ENCODE measurements around the gene ASB16. TPM values are rescaled to one million over a fixed set of nuclear protein-coding genes. Genes with fewer than 3 reads are reported as not detected.
A peak's percentile ranks its signal among the peaks of the same experiment; 100 is the strongest.

ASB16 gene
- total and polyA plus RNA-seq, 9 of the 15 experiments (the other 6 are each of a cell fraction or from before 2014, with no cell fraction given): 0.03 to 0.07 TPM; not detected in 7

DNA sequence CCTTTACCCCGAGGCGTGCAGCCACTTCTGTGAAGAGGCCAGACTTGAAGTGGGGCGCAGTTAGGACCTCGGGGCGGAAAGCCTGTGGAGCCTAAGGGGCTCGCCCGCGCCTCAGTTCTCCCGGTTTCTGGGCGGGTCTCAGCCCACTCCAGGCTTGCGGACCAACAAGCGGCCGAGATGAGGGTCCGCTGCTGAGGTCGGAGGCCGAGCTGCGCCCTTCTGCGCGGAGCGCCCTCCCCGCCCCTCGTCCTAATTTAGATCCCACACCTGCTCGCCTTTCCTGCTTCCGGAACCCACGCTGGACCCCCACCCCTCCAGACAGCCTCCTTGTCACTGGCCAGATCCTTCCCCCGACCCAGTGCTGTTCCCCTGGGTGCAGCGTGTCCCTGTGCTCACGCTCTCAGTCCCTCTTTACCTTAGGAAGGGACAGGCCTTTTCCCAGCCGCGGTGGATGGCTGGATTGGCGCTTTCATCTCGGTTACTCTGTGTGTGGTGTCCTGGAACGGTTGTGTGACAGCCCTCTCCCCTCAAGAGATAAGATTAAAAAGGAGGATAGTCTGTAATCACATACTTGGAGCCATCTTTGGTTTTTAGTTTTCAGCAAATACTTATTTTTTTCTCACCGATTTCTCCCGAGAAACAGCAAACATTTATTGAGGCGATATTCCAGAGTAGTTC is 30.1 kb downstream of the ASB16 start (continued):
- TF ChIP-seq MLX (CRISPR knock-in tag; conservative IDR thresholded peaks at IDR 0.05): 0 out of 4 replicates have a peak, but pooled peaks of 1 of the 2 experiments have one; percentile 70
- TF ChIP-seq FUS (optimal IDR thresholded peaks at IDR 0.05; ENCODE audit: low read depth, low read length): no peak
- TF ChIP-seq MED1 (CRISPR knock-in tag; IDR thresholded peaks at IDR 0.05; ENCODE audit: borderline replicate concordance): 0 out of 2 replicates have a peak, but pooled peaks have one; percentile 63
- TF ChIP-seq, protein P1, sequence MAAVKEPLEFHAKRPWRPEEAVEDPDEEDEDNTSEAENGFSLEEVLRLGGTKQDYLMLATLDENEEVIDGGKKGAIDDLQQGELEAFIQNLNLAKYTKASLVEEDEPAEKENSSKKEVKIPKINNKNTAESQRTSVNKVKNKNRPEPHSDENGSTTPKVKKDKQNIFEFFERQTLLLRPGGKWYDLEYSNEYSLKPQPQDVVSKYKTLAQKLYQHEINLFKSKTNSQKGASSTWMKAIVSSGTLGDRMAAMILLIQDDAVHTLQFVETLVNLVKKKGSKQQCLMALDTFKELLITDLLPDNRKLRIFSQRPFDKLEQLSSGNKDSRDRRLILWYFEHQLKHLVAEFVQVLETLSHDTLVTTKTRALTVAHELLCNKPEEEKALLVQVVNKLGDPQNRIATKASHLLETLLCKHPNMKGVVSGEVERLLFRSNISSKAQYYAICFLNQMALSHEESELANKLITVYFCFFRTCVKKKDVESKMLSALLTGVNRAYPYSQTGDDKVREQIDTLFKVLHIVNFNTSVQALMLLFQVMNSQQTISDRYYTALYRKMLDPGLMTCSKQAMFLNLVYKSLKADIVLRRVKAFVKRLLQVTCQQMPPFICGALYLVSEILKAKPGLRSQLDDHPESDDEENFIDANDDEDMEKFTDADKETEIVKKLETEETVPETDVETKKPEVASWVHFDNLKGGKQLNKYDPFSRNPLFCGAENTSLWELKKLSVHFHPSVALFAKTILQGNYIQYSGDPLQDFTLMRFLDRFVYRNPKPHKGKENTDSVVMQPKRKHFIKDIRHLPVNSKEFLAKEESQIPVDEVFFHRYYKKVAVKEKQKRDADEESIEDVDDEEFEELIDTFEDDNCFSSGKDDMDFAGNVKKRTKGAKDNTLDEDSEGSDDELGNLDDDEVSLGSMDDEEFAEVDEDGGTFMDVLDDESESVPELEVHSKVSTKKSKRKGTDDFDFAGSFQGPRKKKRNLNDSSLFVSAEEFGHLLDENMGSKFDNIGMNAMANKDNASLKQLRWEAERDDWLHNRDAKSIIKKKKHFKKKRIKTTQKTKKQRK (IDR thresholded peaks at IDR 0.05; ENCODE audit: borderline replicate concordance, low read depth, low read length): no peak
- no peak for TF ChIP-seq BMI1 (IDR thresholded peaks at IDR 0.05; ENCODE audit: low read length)
- TF ChIP-seq, protein P2, sequence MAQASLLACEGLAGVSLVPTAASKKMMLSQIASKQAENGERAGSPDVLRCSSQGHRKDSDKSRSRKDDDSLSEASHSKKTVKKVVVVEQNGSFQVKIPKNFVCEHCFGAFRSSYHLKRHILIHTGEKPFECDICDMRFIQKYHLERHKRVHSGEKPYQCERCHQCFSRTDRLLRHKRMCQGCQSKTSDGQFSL (CRISPR knock-in tag; IDR thresholded peaks at IDR 0.05): peak; percentile 45; the same call in 1 of the 2 replicates
- TF ChIP-seq, protein P2 (tag; IDR thresholded peaks at IDR 0.05): 0 out of 4 replicates have a peak, but pooled peaks of 1 of the 2 experiments have one; percentile 7
- TF ChIP-seq ETV5 (CRISPR knock-in tag; IDR thresholded peaks at IDR 0.05; ENCODE audit: low read depth): no peak
- no peak for TF ChIP-seq ZNF316 (IDR thresholded peaks at IDR 0.05)
- TF ChIP-seq NR2F6 (CRISPR knock-in tag; IDR thresholded peaks at IDR 0.05): no peak
- TF ChIP-seq, protein P3, sequence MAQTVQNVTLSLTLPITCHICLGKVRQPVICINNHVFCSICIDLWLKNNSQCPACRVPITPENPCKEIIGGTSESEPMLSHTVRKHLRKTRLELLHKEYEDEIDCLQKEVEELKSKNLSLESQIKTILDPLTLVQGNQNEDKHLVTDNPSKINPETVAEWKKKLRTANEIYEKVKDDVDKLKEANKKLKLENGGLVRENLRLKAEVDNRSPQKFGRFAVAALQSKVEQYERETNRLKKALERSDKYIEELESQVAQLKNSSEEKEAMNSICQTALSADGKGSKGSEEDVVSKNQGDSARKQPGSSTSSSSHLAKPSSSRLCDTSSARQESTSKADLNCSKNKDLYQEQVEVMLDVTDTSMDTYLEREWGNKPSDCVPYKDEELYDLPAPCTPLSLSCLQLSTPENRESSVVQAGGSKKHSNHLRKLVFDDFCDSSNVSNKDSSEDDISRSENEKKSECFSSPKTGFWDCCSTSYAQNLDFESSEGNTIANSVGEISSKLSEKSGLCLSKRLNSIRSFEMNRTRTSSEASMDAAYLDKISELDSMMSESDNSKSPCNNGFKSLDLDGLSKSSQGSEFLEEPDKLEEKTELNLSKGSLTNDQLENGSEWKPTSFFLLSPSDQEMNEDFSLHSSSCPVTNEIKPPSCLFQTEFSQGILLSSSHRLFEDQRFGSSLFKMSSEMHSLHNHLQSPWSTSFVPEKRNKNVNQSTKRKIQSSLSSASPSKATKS (CRISPR knock-in tag; IDR thresholded peaks at IDR 0.05): no peak
- TF ChIP-seq ZNF3 (CRISPR knock-in tag; IDR thresholded peaks at IDR 0.05): no peak
- TF ChIP-seq, protein P4, sequence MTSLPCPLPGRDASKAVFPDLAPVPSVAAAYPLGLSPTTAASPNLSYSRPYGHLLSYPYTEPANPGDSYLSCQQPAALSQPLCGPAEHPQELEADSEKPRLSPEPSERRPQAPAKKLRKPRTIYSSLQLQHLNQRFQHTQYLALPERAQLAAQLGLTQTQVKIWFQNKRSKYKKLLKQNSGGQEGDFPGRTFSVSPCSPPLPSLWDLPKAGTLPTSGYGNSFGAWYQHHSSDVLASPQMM (CRISPR knock-in tag; IDR thresholded peaks at IDR 0.05): no peak
- no peak for TF ChIP-seq CEBPG (CRISPR knock-in tag; IDR thresholded peaks at IDR 0.05)
- no peak for TF ChIP-seq CEBPG (tag; conservative IDR thresholded peaks at IDR 0.05 in 1 of 2, IDR thresholded peaks at IDR 0.05 in 1 of 2)
- peak in 1 of 2 experiments; percentile 71; a peak in 2 of 4 replicates for TF ChIP-seq MAZ (CRISPR knock-in tag; conservative IDR thresholded peaks at IDR 0.05 in 1 of 2, IDR thresholded peaks at IDR 0.05 in 1 of 2)
- TF ChIP-seq, protein P5, sequence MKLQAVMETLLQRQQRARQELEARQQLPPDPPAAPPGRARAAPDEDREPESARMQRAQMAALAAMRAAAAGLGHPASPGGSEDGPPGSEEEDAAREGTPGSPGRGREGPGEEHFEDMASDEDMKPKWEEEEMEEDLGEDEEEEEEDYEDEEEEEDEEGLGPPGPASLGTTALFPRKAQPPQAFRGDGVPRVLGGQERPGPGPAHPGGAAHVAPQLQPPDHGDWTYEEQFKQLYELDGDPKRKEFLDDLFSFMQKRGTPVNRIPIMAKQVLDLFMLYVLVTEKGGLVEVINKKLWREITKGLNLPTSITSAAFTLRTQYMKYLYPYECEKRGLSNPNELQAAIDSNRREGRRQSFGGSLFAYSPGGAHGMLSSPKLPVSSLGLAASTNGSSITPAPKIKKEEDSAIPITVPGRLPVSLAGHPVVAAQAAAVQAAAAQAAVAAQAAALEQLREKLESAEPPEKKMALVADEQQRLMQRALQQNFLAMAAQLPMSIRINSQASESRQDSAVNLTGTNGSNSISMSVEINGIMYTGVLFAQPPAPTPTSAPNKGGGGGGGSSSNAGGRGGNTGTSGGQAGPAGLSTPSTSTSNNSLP (IDR thresholded peaks at IDR 0.05; ENCODE audit: borderline replicate concordance, low read depth, low read length): no peak
